ENCODE data around the gene COLEC12. TPM values are rescaled to one million over a fixed set of nuclear protein-coding genes. Genes with fewer than 3 reads are reported as not detected.

COLEC12 gene
- total RNA-seq, 1 experiment from 2014 or later = 0.03 TPM

- Histone ChIP-seq H3K9me3 (ENCODE audit: control insufficient read depth, insufficient read depth, low read depth, low read length) (no peaks in the 10 kb centered on the region), H3K4me3 (ENCODE audit: low read depth in 2 of 2, low read length in 2 of 2) (no peak overlapping the region), H3K27me3 (ENCODE audit: control insufficient read depth, insufficient read depth, low read length) (no peaks in the 10 kb centered on the region), H3K36me3 (ENCODE audit: control insufficient read depth, insufficient read depth, low read length) (no peaks in the 10 kb centered on the region), H3K4me1 (ENCODE audit: control insufficient read depth, insufficient read depth, low read length) (no peaks in the 10 kb centered on the region), H3K27ac (ENCODE audit: low read length) (no peak overlapping the region)
- no TSS peak for BruUV-seq (replicated peaks)
- ChIA-PET POLR2A (no interaction called here), CTCF (no interaction called here)
- in situ Hi-C loops (cut with HindIII; ENCODE audit: low pct_unique_long_range_greater_than_20kb, low sequenced_read_pairs) = no loop called here
- ATAC-seq = no peak
- no peak for DNase-seq (ENCODE audit: low read depth, low spot score)
- no peak for TF ChIP-seq TCF7L2 (IDR thresholded peaks at IDR 0.05; ENCODE audit: low read depth, low read length)
- TF ChIP-seq REST (IDR thresholded peaks at IDR 0.05; ENCODE audit: insufficient read depth in 1 of 2, low read depth in 2 of 2, low read length in 1 of 2) = no peak
- no peak for TF ChIP-seq POLR2AphosphoS5 (IDR thresholded peaks at IDR 0.05; ENCODE audit: low read depth, low read length)
- no peak for TF ChIP-seq SIN3A (IDR thresholded peaks at IDR 0.05; ENCODE audit: borderline replicate concordance, insufficient read depth, low read depth, low read length)
- no peak for TF ChIP-seq CTCF (IDR thresholded peaks at IDR 0.05)
- intact Hi-C loops (cut with micrococcal nuclease; ENCODE audit: unreplicated experiment) = no loop called here
These were observed 15.6 kb downstream of the COLEC12 start for GRCh38 chr18:484749-485464.

DNA sequence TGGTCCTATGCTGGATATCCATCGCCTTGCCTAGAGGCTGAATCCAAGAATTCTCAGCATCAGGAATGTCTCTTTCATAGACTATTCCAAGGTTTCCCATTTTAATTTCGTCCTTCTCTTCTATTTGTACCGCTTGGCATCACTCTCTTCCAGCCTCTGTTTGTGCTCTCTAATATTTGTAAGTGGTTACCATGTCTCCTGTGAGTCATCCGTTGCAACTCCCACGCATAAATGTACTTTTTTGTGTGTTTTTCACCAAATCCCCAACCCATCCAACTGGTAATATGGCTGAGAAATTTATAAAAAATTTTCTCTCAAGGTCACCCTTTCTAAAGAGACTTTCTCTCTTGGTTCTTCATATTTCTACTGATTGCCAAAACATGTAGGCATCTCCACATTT, 21.8 kb downstream of the COLEC12 start:
- no TSS peak for BruUV-seq (replicated peaks)
- DNase-seq (ENCODE audit: low read depth, low spot score) (no peak), ATAC-seq (no peak)
- CTCF ChIA-PET = no interaction called here
- TF ChIP-seq TCF7L2 (IDR thresholded peaks at IDR 0.05; ENCODE audit: low read depth, low read length) (no peak), REST (IDR thresholded peaks at IDR 0.05; ENCODE audit: insufficient read depth in 1 of 2, low read depth in 2 of 2, low read length in 1 of 2) (no peak), CTCF (IDR thresholded peaks at IDR 0.05) (no peak), SIN3A (IDR thresholded peaks at IDR 0.05; ENCODE audit: borderline replicate concordance, insufficient read depth, low read depth, low read length) (no peak), POLR2AphosphoS5 (IDR thresholded peaks at IDR 0.05; ENCODE audit: low read depth, low read length) (no peak)
- intact Hi-C loops (cut with micrococcal nuclease; ENCODE audit: unreplicated experiment) = no loop called here
- Histone ChIP-seq H3K4me3 (ENCODE audit: low read depth in 2 of 2, low read length in 2 of 2) (no peak overlapping the region), H3K27ac (ENCODE audit: low read length) (no peak overlapping the region), H3K4me1 (ENCODE audit: control insufficient read depth, insufficient read depth, low read length) (peaks cover 7% of the 10 kb centered on the region), H3K27me3 (ENCODE audit: control insufficient read depth, insufficient read depth, low read length) (no peaks in the 10 kb centered on the region), H3K36me3 (ENCODE audit: control insufficient read depth, insufficient read depth, low read length) (no peaks in the 10 kb centered on the region), H3K9me3 (ENCODE audit: control insufficient read depth, insufficient read depth, low read depth, low read length) (no peaks in the 10 kb centered on the region)
- in situ Hi-C loops (cut with HindIII; ENCODE audit: low pct_unique_long_range_greater_than_20kb, low sequenced_read_pairs) = no loop called here
- POLR2A ChIA-PET = no interaction called here

All from Panc1 (cell line).